NCI-H146 treated with DMSO at 0.1 percent for 48 hours (cell line): Measurements from ENCODE around the gene SHC2.
"Not testable (repeated sequence)": the region's sequence is repeated elsewhere in the genome, so short reads cannot be mapped to it uniquely, and the experiment has no call there.

ENCODE experiments used
- DNase-seq: peaks from one replicate; lab custom pipeline; 2025; ENCODE audit not compliant: unreplicated experiment; lab: John Stamatoyannopoulos, UW

The SHC2 gene

GRCh38 chr19:447816-448560, 12.8 kb downstream of the SHC2 start:
- no peak for DNase-seq

- no peak for DNase-seq
These were observed 13.8 kb downstream of the SHC2 start for GRCh38 chr19:447064-447426.

DNA sequence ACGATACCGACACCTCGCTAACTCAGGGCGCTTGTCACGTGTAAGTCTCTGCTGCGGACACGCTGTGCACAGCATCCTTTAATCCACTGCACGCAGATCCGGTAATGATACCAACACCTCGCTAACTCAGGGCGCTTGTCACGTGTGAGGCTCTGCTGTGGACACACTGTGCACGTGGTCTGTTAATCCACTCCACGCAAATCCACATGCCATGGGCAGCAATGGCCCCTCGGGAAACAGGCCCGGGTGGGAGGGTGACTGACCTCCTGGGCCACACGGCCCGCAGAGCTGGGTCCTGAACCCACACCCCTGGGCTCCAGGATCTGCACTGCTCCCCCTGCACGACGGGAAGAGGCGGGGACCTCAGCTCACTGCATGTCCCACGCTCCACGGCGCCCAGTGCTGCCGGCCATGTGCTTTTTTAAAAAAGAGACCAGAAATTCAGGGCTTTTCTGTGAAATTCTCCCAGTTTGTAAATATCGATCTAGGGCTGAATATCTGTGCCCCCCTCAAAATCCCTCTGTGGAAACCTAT, 16.1 kb downstream of the SHC2 start:
- DNase-seq: no peak

DNA sequence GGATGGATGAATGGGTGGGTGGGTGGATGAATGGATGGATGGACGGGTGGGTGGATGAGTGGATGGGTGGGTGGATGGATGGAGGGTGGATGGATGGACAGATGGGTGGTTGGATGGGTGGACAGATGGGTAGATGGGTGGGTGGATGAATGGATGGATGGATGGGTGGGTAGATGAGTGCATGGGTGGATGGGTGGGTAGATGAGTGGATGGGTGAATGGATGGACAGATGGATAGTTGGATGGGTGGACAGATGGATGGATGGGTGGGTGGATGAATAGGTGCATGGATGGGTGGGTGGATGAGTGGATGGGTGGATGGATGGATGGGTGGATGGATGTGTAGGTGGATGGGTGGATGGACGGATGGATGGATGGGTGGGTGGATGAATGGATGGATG, 17.8 kb downstream of the SHC2 start:
- DNase-seq: no peak

DNA sequence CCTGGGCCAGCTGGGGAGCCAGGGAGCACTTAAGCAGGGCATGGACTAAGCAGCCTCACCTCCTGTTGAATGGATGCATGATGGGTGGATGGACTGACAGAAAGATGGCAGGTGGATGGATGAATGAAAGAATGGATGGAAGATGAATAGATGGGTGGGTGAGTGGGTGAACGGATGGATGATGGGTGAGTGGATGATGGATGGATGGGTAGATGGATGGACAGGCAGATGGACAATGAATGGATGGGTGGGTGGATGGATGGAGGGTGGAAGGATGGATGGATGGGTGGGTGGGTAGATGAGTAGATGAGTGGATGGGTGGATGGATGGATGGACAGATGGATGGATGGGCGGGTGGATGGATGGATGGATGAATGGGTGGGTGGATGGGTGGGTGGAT, 18.7 kb downstream of the SHC2 start:
- DNase-seq: no peak

DNA sequence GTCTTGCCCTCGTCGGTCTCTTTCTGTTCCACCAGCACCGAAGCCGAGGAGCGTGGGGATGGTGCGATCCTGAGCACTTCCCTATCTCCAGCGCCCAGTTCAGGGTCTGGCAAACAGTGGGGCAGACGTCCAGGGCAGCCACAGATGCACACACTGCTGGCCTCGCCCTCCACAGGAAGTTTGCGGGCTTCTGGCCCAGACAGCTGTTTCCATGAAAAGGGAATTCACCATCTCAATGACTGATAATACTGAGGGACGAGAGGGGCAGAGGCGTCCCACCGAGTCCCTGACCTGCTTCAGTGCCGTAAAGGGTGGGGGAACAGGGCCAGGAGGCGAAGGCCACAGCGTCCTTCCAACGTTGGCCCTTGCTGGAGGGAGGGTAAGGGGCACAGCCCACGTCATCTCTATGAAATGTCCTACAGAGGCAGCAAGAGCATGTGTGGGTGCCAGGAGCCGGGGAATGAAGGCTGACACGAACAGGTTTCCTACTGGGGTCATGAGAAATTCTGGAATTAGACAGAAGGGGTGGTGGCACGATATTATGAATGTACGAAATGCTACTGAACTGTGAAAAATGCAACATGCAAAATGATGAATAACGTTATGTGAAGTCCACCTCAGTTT, 19.5 kb downstream of the SHC2 start:
- no peak for DNase-seq

- DNase-seq: no peak
These were observed 20.2 kb downstream of the SHC2 start for GRCh38 chr19:440391-441212.

GRCh38 chr19:439167-439900, 21.5 kb downstream of the SHC2 start:
- no peak for DNase-seq

- DNase-seq: no peak
These were observed 22.3 kb downstream of the SHC2 start for GRCh38 chr19:438416-438958.

- DNase-seq: no peak
These were observed 23.8 kb downstream of the SHC2 start for GRCh38 chr19:437041-437440.

- DNase-seq: no peak
These were observed 24.4 kb downstream of the SHC2 start for GRCh38 chr19:436413-436950.

DNA sequence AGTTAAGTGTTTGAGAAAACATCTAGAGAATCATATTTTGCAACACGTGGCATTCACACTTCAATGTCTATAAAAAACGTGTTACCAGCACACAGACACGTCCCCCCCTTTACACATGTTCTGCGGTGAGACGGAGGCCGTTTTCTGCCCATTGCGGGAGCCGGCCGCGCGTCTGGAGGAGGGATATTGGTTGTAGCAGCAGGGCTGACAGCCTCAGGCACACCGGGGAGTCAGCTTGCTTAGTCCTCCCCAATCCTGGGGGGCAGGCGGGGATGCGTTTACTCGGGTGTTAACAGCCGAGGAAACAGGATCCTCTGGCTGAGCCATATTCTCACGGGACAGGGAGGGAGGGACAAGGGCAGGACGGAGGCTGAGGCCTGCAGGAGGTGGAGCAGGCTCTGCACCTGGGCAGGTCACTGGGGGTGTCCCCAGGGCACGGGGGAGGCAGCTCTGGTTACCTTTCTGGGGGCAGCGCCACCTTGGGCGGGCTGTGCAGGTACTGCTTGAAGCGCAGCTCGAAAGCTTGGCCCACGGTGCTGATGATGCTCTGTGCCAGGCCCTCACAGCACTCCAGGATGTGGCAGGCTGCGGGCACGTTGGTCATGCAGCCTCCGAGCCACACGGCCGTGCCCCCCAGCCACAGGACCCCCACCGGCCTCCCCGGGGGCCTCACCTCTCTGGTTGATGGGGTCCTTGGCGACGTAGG, 25.0 kb downstream of the SHC2 start:
- DNase-seq: no peak

GRCh38 chr19:435056-435706, 25.7 kb downstream of the SHC2 start:
- no peak for DNase-seq

DNA sequence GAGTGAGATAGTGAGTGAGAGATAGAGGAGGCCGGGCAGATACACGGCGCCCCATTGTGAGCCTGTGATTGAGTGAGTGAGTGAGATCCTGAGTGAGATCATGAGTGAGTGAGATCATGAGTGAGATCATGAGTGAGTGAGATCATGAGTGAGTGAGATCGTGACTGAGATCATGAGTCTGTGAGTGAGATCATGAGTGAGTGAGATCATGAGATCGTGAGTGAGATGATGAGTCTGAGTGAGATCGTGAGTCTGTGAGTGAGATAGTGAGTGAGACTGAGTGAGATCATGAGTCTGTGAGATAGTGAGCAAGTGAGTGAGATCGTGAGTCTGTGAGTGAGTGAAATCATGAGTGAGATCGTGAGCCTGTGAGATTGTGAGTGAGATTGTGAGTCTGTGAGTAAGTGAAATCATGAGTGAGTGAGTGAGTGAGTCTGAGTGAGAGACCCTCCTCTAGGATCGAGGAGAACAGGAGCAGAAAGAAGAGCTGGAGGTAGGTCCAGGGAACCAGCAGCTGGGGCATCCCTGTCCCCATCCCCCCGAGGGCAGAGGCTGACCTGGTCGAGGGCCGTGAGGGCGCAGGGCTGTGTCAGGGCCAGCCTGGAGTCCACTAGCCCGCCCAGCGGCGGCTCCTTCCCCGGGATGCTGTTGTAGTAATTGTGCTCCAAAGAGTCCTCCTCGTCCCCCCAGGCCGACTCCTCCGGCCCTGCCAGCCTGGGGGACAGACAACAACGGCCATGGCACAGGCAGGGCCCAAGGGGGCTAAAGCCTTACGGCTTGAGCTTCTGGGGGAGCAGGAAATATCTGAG, 26.5 kb downstream of the SHC2 start:
- DNase-seq: no peak

GRCh38 chr19:430701-431100, 30.1 kb downstream of the SHC2 start:
- DNase-seq: no peak

GRCh38 chr19:428149-428548, 32.7 kb downstream of the SHC2 start:
- no peak for DNase-seq

DNA sequence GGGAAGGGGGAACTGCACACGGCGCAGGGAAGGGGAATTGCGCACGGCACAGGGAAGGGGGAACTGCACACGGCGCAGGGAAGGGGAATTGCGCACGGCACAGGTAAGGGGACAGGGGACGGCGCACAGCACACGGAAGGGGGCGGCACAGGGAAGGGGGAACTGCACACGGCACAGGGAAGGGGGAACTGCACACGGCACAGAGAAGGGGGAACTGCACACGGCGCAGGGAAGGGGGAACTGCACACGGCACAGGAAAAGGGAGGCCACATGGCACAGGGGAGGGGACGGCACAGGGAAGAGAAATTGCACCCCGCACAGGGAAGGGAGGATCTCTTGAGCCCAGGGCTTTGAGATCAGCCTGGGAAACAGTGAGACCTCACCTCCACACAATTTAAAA, 33.2 kb downstream of the SHC2 start:
- not testable (repeated sequence) for DNase-seq

GRCh38 chr19:426725-427445, 33.9 kb downstream of the SHC2 start:
- DNase-seq: no peak
